ENCODE results near the gene LIN37.

The LIN37 gene

DNA sequence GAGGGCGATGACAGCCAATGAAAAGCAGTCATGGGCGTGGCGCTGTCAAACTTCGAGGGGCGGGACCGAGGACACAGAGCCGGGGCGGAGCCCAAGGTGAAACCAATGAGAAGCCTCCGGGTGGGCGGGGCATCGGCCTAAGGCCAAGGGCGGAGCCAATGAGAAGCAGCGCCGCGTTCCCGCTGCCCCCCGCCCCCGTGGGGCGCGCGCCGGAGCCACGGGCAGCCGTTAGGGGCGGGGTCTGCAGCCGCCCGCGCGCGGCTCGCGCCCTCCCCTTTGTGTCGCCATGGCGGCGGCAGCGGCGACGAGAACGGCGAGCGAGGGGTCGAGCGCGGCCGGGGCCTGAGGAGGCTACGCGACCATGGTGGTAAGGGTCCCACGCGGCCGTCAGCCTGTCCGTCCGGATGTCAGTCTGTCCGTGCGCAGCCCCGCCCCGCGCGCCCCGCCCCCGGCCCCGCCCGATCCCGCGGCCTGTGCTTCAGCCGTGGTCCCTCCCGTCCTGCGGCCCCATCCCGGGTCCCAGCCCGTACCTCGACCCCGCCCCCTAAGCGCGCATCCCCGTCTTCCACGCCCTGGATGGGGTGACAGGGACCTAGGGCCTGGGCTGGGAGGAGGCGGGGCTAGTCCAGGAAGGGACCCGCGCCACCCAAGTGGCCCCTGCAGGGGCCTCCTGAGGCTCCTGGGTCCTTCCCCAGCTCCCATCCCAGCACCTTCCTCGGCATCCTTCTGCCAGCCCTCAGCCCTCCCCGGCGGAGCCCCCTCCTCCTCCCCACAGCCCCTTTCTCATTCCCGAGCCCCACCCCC lies 27.1 kb downstream of the LIN37 start, which contains the start of gene ARHGAP33:
ARHGAP33 (plus strand) TSS at position 267 of the 804 bp plus-strand sequence; CDS start at position 362, 95 bp downstream.
- Histone ChIP-seq H3K4me1 (ENCODE audit: insufficient read depth, low read length) (peaks cover 29% of the 10 kb centered on the region), H3K9me3 (ENCODE audit: insufficient read depth, low read length, severe bottlenecking) (no peaks in the 10 kb centered on the region), H2AFZ (ENCODE audit: low read depth, low read length) (peak within 1 kb of the TSS; percentile 79), H3K27ac (ENCODE audit: low read length) (peak within 1 kb of the TSS; percentile 78), H3K9ac (ENCODE audit: low read depth, low read length) (peak within 1 kb of the TSS; percentile 75), H3K27me3 (ENCODE audit: insufficient read depth, low read length, poor library complexity) (no peaks in the 10 kb centered on the region), H3K4me3 (ENCODE audit: low read depth in 1 of 2, low read length in 2 of 2) (peak within 1 kb of the TSS; percentile 37 to 74; a peak in 3 of 4 replicates), H3K79me2 (ENCODE audit: insufficient read depth, low read length) (peaks cover 38% of the 10 kb centered on the region), H3K4me2 (ENCODE audit: insufficient read depth, low read length) (peak within 1 kb of the TSS; percentile 92), H3K36me3 (ENCODE audit: insufficient read depth, low read length) (peaks cover 34% of the 10 kb centered on the region), H4K20me1 (ENCODE audit: insufficient read depth, low read length) (peaks cover 29% of the 10 kb centered on the region; the same call in 1 of the 2 replicates)
- no peak for TF ChIP-seq EZH2 (IDR thresholded peaks at IDR 0.05; ENCODE audit: borderline replicate concordance, low read depth, low read length, severe bottlenecking)
- TF ChIP-seq, protein P1, sequence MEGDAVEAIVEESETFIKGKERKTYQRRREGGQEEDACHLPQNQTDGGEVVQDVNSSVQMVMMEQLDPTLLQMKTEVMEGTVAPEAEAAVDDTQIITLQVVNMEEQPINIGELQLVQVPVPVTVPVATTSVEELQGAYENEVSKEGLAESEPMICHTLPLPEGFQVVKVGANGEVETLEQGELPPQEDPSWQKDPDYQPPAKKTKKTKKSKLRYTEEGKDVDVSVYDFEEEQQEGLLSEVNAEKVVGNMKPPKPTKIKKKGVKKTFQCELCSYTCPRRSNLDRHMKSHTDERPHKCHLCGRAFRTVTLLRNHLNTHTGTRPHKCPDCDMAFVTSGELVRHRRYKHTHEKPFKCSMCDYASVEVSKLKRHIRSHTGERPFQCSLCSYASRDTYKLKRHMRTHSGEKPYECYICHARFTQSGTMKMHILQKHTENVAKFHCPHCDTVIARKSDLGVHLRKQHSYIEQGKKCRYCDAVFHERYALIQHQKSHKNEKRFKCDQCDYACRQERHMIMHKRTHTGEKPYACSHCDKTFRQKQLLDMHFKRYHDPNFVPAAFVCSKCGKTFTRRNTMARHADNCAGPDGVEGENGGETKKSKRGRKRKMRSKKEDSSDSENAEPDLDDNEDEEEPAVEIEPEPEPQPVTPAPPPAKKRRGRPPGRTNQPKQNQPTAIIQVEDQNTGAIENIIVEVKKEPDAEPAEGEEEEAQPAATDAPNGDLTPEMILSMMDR (IDR thresholded peaks at IDR 0.05; ENCODE audit: borderline replicate concordance, extremely low read depth, low read length, poor library complexity, severe bottlenecking) = no peak
- DNase-seq (peak; percentile 100), ATAC-seq (ENCODE audit: insufficient read depth, low read depth) (peak; percentile 89)

DNA sequence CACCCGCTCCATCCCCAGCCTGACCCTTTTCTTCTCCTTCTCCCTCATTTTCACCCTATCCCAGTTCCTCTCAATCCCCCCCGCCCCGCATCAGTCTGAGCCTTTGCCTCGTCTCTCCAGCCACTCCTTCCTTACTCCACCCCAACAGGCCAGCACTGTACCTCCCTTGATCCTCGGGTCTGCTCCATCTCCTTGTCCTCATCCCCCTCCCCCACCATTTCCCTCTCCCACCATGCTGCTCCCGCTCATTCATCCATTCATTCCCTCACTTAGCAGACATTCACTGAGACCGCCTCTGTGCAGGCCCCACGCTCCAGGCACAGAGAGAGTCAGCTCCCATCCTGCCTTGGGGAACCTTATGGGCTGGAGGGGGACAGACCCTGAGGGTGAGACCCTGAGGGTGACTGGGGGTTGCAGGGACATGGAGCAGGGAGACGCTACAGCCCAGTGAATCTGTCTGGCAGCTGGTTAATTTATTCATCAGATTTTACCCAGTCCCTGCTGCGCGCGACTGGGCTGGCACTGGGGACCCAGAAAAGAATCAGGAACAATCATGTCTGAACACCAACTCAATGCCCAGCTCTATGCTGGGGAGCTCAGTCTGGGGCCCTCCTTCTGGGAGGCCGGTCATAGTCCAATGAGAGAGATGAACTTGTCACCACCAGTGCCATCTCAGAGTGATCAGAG lies 27.9 kb downstream of the LIN37 start:
- ATAC-seq (ENCODE audit: insufficient read depth, low read depth) (no peak), DNase-seq (no peak)
- Histone ChIP-seq H3K79me2 (ENCODE audit: insufficient read depth, low read length) (peaks cover 38% of the 10 kb centered on the region), H3K27me3 (ENCODE audit: insufficient read depth, low read length, poor library complexity) (no peaks in the 10 kb centered on the region), H3K9ac (ENCODE audit: low read depth, low read length) (peak overlapping the region; percentile 75), H3K27ac (ENCODE audit: low read length) (peak overlapping the region; percentile 78), H2AFZ (ENCODE audit: low read depth, low read length) (0 out of 2 replicates have a peak overlapping the region, but pooled peaks have one; percentile 7), H3K4me1 (ENCODE audit: insufficient read depth, low read length) (peaks cover 29% of the 10 kb centered on the region), H3K4me2 (ENCODE audit: insufficient read depth, low read length) (peak overlapping the region; percentile 92), H3K4me3 (ENCODE audit: low read depth in 1 of 2, low read length in 2 of 2) (peak overlapping the region; percentile 37 to 74; a peak in 3 of 4 replicates), H3K36me3 (ENCODE audit: insufficient read depth, low read length) (peaks cover 41% of the 10 kb centered on the region), H4K20me1 (ENCODE audit: insufficient read depth, low read length) (peaks cover 32% of the 10 kb centered on the region; the same call in 1 of the 2 replicates), H3K9me3 (ENCODE audit: insufficient read depth, low read length, severe bottlenecking) (no peaks in the 10 kb centered on the region)
- TF ChIP-seq EZH2 (IDR thresholded peaks at IDR 0.05; ENCODE audit: borderline replicate concordance, low read depth, low read length, severe bottlenecking) = no peak
- TF ChIP-seq, protein P1 (IDR thresholded peaks at IDR 0.05; ENCODE audit: borderline replicate concordance, extremely low read depth, low read length, poor library complexity, severe bottlenecking) = no peak

DNA sequence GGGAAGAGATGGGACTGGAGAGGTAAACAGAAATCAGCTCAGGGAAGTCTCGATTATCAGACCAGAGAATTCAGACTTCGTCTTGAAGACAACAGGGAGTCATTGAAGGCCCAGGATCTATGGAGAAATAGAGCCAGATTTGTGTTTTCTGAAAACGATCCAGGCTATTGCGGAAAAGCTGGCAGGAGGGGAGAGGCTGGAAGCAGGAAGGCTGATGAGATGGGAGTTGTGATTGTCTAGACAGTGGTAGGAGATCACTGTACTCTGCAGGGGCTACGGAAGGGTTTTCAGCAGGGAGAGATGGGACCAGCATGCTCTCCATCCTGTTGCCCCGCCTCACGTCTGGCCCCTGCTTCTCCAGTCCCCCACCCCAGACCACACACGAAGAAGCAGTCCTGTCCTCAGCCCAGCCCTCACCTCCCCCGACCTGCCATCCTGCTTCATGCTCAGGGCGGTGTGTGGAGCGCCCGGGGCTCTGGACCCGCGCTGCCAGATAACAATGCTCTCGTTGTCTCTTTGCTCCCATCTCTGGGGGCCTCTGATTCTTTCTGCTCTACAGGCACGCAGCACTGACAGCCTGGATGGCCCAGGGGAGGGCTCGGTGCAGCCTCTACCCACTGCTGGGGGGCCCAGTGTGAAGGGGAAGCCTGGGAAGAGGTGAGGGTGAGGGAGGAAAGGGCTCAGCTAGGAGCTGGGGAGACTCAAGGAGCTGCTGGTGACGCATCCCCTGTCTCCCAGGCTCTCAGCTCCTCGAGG lies 28.9 kb downstream of the LIN37 start:
- Histone ChIP-seq H3K4me3 (ENCODE audit: low read depth in 1 of 2, low read length in 2 of 2) (peak overlapping the region in 1 of 2 experiments; percentile 74; a peak in 1 of 4 replicates), H3K36me3 (ENCODE audit: insufficient read depth, low read length) (peaks cover 52% of the 10 kb centered on the region), H3K4me2 (ENCODE audit: insufficient read depth, low read length) (peak overlapping the region; percentile 92), H3K27me3 (ENCODE audit: insufficient read depth, low read length, poor library complexity) (no peaks in the 10 kb centered on the region), H3K79me2 (ENCODE audit: insufficient read depth, low read length) (peaks cover 38% of the 10 kb centered on the region), H3K9ac (ENCODE audit: low read depth, low read length) (peak overlapping the region; percentile 75), H3K4me1 (ENCODE audit: insufficient read depth, low read length) (peaks cover 29% of the 10 kb centered on the region), H3K27ac (ENCODE audit: low read length) (peak overlapping the region; percentile 78; the same call in 1 of the 2 replicates), H3K9me3 (ENCODE audit: insufficient read depth, low read length, severe bottlenecking) (no peaks in the 10 kb centered on the region), H2AFZ (ENCODE audit: low read depth, low read length) (no peak overlapping the region), H4K20me1 (ENCODE audit: insufficient read depth, low read length) (peaks cover 38% of the 10 kb centered on the region; the same call in 1 of the 2 replicates)
- TF ChIP-seq, protein P1 (IDR thresholded peaks at IDR 0.05; ENCODE audit: borderline replicate concordance, extremely low read depth, low read length, poor library complexity, severe bottlenecking) = no peak
- no peak for TF ChIP-seq EZH2 (IDR thresholded peaks at IDR 0.05; ENCODE audit: borderline replicate concordance, low read depth, low read length, severe bottlenecking)
- no peak for DNase-seq
- ATAC-seq (ENCODE audit: insufficient read depth, low read depth) = no peak
